DOHH2 (cell line): ENCODE measurements around the gene ORAI3.

Experiments
- H3F3A ChIP-seq: fragments of 200-600 bp; sonication (generic), shearing (Covaris generic); 2 replicates; pipeline ENCODE4 v1.6.0; 2016; ENCODE audit warnings: antibody characterized with exemption, mild to moderate bottlenecking; ENCODE audit not compliant: control insufficient read depth, insufficient read depth
- H3K27ac ChIP-seq: fragments of 200-600 bp; sonication (generic); 2 replicates; pipeline ENCODE4 v1.5.1; 2014; ENCODE audit warnings: low read depth, mild to moderate bottlenecking, low read length, moderate library complexity
- H3K27me3 ChIP-seq: fragments of 200-600 bp; sonication (generic); 2 replicates; pipeline ENCODE4 v1.6.1; 2014; ENCODE audit warnings: mild to moderate bottlenecking, low read length, mixed read lengths; ENCODE audit not compliant: control insufficient read depth
- H3K36me3 ChIP-seq: fragments of 200-600 bp; sonication (generic); 2 replicates; pipeline ENCODE4 v1.6.1; 2014; ENCODE audit warnings: mild to moderate bottlenecking, low read length, moderate library complexity, mixed read lengths; ENCODE audit not compliant: control insufficient read depth
- H3K4me1 ChIP-seq: fragments of 200-600 bp; sonication (generic); 2 replicates; pipeline ENCODE4 v1.6.1; 2014; ENCODE audit warnings: mild to moderate bottlenecking, low read length, mixed read lengths; ENCODE audit not compliant: control insufficient read depth
- H3K4me2 ChIP-seq: fragments of 200-600 bp; sonication (generic); 2 replicates; pipeline ENCODE4 v1.6.0; 2014; ENCODE audit warnings: mild to moderate bottlenecking, low read length, moderate library complexity
- H3K4me3 ChIP-seq: fragments of 200-600 bp; sonication (generic); 2 replicates; pipeline ENCODE4 v1.5.1; 2014; ENCODE audit warnings: mild to moderate bottlenecking, low read length, mixed read lengths
- H3K79me2 ChIP-seq: fragments of 200-600 bp; sonication (generic); 2 replicates; pipeline ENCODE4 v1.6.1; 2014; ENCODE audit warnings: mild to moderate bottlenecking, low read length, mixed read lengths; ENCODE audit not compliant: control insufficient read depth
- H3K9me2 ChIP-seq: fragments of 200-600 bp; sonication (generic); replicated peaks from 2 replicates; pipeline ENCODE4 v1.6.1; 2014; ENCODE audit warnings: mild to moderate bottlenecking, low read length, mixed read lengths; ENCODE audit not compliant: control insufficient read depth
- H3K9me3 ChIP-seq: fragments of 200-600 bp; sonication (generic); 2 replicates; pipeline ENCODE4 v1.6.1; 2014; ENCODE audit warnings: antibody characterized with exemption, low read length, mixed read lengths; ENCODE audit not compliant: control insufficient read depth, insufficient read depth
- H4K20me1 ChIP-seq: fragments of 200-600 bp; sonication (generic); 2 replicates; pipeline ENCODE4 v1.6.0; 2014; ENCODE audit warnings: low read depth, mild to moderate bottlenecking, antibody characterized with exemption, low read length, moderate library complexity; ENCODE audit not compliant: control insufficient read depth, insufficient read depth
- CTCF ChIP-seq: fragments of 200-600 bp; sonication (generic); IDR thresholded peaks from one replicate; pipeline ENCODE4 v1.5.1; 2014; ENCODE audit warnings: antibody characterized with exemption, mild to moderate bottlenecking, low read depth, low read length; ENCODE audit not compliant: poor library complexity, severe bottlenecking
- EZH2phosphoT487 ChIP-seq: fragments of 200-600 bp; sonication (generic); IDR thresholded peaks from 2 replicates; pipeline ENCODE4 v1.6.1; 2017; ENCODE audit warnings: borderline replicate concordance, mild to moderate bottlenecking, antibody characterized with exemption, low read length, moderate library complexity, mixed read lengths

ORAI3 gene

GRCh38 chr16:30953511-30954124 lies 4.8 kb downstream of the ORAI3 start:
- H3K27me3 ChIP-seq: no peaks in the 10 kb centered on the region
- H3K9me3 ChIP-seq: no peaks in the 10 kb centered on the region
- peaks cover 8% of the 10 kb centered on the region; the same call in 1 of the 2 replicates for H3K36me3 ChIP-seq
- H3K4me1 ChIP-seq: peaks cover 37% of the 10 kb centered on the region
- no peak overlapping the region for H3K27ac ChIP-seq
- peak overlapping the region; percentile 35; the same call in 1 of the 2 replicates for H3K4me2 ChIP-seq
- no peak overlapping the region for H3K4me3 ChIP-seq
- TF ChIP-seq CTCF (peak; percentile 92), EZH2phosphoT487 (no peak)
- no peaks in the 10 kb centered on the region for H3K9me2 ChIP-seq
- no peaks in the 10 kb centered on the region for H4K20me1 ChIP-seq
- peaks cover 17% of the 10 kb centered on the region for H3K79me2 ChIP-seq
- H3F3A ChIP-seq: peaks cover 15% of the 10 kb centered on the region

GRCh38 chr16:30954993-30955392 lies 6.1 kb downstream of the ORAI3 start:
- H3K9me3 ChIP-seq: no peaks in the 10 kb centered on the region
- no peak for TF ChIP-seq CTCF
- TF ChIP-seq EZH2phosphoT487: no peak
- no peak overlapping the region for H3K4me2 ChIP-seq
- H3K79me2 ChIP-seq: peaks cover 25% of the 10 kb centered on the region
- no peak overlapping the region for H3K4me3 ChIP-seq
- peaks cover 15% of the 10 kb centered on the region for H3F3A ChIP-seq
- peaks cover 2% of the 10 kb centered on the region; the same call in 1 of the 2 replicates for H4K20me1 ChIP-seq
- H3K27me3 ChIP-seq: no peaks in the 10 kb centered on the region
- H3K27ac ChIP-seq: no peak overlapping the region
- H3K4me1 ChIP-seq: peaks cover 38% of the 10 kb centered on the region
- no peaks in the 10 kb centered on the region for H3K9me2 ChIP-seq
- H3K36me3 ChIP-seq: peaks cover 22% of the 10 kb centered on the region

GRCh38 chr16:30956601-30957455 lies 8.0 kb downstream of the ORAI3 start:
- H3K9me3 ChIP-seq: no peaks in the 10 kb centered on the region
- H3F3A ChIP-seq: peaks cover 12% of the 10 kb centered on the region
- no peak for TF ChIP-seq EZH2phosphoT487
- TF ChIP-seq CTCF: peak; percentile 59
- H3K27me3 ChIP-seq: no peaks in the 10 kb centered on the region
- no peaks in the 10 kb centered on the region for H3K9me2 ChIP-seq
- H3K4me2 ChIP-seq: peak overlapping the region; percentile 86
- H3K27ac ChIP-seq: peak overlapping the region; percentile 91
- peaks cover 39% of the 10 kb centered on the region for H3K36me3 ChIP-seq
- H3K79me2 ChIP-seq: peaks cover 37% of the 10 kb centered on the region
- peaks cover 31% of the 10 kb centered on the region for H3K4me1 ChIP-seq
- H4K20me1 ChIP-seq: peaks cover 3% of the 10 kb centered on the region; the same call in 1 of the 2 replicates
- H3K4me3 ChIP-seq: peak overlapping the region; percentile 89
